ENCODE data around the gene CKMT2. TPM values are rescaled to one million over a fixed set of nuclear protein-coding genes. Genes with fewer than 3 reads are reported as not detected.

Gene CKMT2
- total and polyA plus RNA-seq, 2 of the 8 experiments (the other 6 are each of a cell fraction or from before 2014, with no cell fraction given): 2.4 to 5.0 TPM

DNA sequence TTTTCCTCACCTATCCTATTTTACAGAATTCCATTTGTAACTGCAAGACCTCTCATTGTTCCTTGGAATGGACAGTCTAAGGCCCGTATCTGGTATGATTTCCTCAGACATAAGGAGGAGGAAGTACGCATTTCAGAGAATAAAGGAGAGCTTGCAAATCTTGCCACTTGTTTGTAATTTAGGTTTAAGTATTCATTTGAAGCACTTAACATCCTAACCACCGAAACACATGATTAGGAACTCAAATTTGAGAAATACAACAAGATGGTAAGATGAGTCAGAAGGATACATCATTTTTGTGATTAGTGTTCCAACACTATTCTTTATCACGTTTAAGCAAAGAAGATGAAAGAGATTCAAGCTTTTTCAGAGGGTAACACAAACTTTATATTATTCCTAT lies 64.4 kb downstream of the CKMT2 start:
- Histone ChIP-seq H3K27me3 (replicated peaks in 1 of 4; ENCODE audit: control insufficient read depth in 3 of 4, extremely low read depth in 1 of 4, insufficient read depth in 3 of 4, low read length in 3 of 4) (no peaks in the 10 kb centered on the region), H4K91ac (replicated peaks; ENCODE audit: insufficient read length, low read length) (no peak overlapping the region), H3K4ac (replicated peaks; ENCODE audit: insufficient read length, low read depth, low read length) (no peak overlapping the region), H3K36me3 (ENCODE audit: control insufficient read depth in 2 of 4, insufficient read depth in 4 of 4, low read length in 3 of 4) (peaks cover 0 to 5% (median 0%) of the 10 kb centered on the region in 4 experiments; a peak in 1 of 8 replicates), H3K56ac (replicated peaks; ENCODE audit: insufficient read length, low read depth, low read length) (no peak overlapping the region), H2BK12ac (ENCODE audit: low read depth, low read length) (no peak overlapping the region), H3K4me2 (ENCODE audit: insufficient read depth in 1 of 2, low read depth in 2 of 2, low read length in 2 of 2) (no peak overlapping the region), H2AFZ (ENCODE audit: low read length) (no peak overlapping the region), H3K9me3 (ENCODE audit: insufficient read depth in 2 of 2, low read depth in 1 of 2, low read length in 1 of 2) (no peaks in the 10 kb centered on the region; a peak in 1 of 4 replicates), H4K5ac (ENCODE audit: insufficient read length, low read depth, low read length) (no peak overlapping the region), H3K23ac (ENCODE audit: insufficient read length) (no peak overlapping the region), H3K4me3 (ENCODE audit: extremely low read depth in 1 of 4, insufficient read depth in 2 of 4, low read depth in 3 of 4, low read length in 4 of 4) (no peak overlapping the region), H3K9ac (replicated peaks in 1 of 4; ENCODE audit: extremely low read depth in 1 of 4, low read depth in 3 of 4, low read length in 3 of 4) (no peak overlapping the region), H3K14ac (ENCODE audit: insufficient read length) (no peak overlapping the region), H3K4me1 (replicated peaks in 1 of 4; ENCODE audit: control insufficient read depth in 3 of 4, insufficient read depth in 4 of 4, low read length in 3 of 4) (peaks cover 0 to 8% (median 5%) of the 10 kb centered on the region in 4 experiments; a peak in 3 of 7 replicates), H2AK5ac (ENCODE audit: low read depth, low read length) (no peak overlapping the region), H2BK15ac (ENCODE audit: low read length) (no peak overlapping the region), H3K27ac (ENCODE audit: low read depth, low read length) (no peak overlapping the region), H3K79me1 (ENCODE audit: low read depth, low read length) (peaks cover 6% of the 10 kb centered on the region; the same call in 1 of the 2 replicates), H3K18ac (ENCODE audit: extremely low read depth, low read length) (no peak overlapping the region), H2BK5ac (ENCODE audit: low read depth, low read length) (no peak overlapping the region), H4K20me1 (replicated peaks in 1 of 2; ENCODE audit: control insufficient read depth in 1 of 2, insufficient read depth in 2 of 2, low read length in 2 of 2) (no peaks in the 10 kb centered on the region), H3K23me2 (ENCODE audit: low read depth, low read length) (peaks cover 3% of the 10 kb centered on the region; the same call in 1 of the 2 replicates), H4K8ac (ENCODE audit: extremely low read depth, insufficient read depth, low read length) (no peak overlapping the region), H2BK20ac (ENCODE audit: low read length) (no peak overlapping the region), H2BK120ac (replicated peaks; ENCODE audit: low read depth, low read length) (no peak overlapping the region), H3K79me2 (ENCODE audit: control insufficient read depth in 1 of 2, insufficient read depth in 2 of 2, low read length in 2 of 2) (peaks cover 4 to 65% of the 10 kb centered on the region in 2 experiments; a peak in 3 of 4 replicates)
- DNase-seq (ENCODE audit: low read depth in 1 of 2, low spot score in 2 of 2) (no peak), FAIRE-seq (no peak)
- POLR2A ChIA-PET (ENCODE audit: partially characterized antibody): no interaction called here
- CTCF ChIA-PET (ENCODE audit: partially characterized antibody): interaction anchor here (1.0 to 1.6 kb wide), 5 partner anchors 14 to 88 kb away, joined by 3 to 4 read pairs (median 4); no protein-coding TSS in a partner anchor
- WGBS, 2 experiments (ENCODE audit: extremely low coverage in 1 of 2, insufficient coverage in 1 of 2, insufficient read length in 1 of 2, insufficient replicate concordance in 2 of 2, low coverage in 1 of 2, low lambda C conversion rate in 2 of 2, missing lambda C conversion rate in 1 of 2): 88% methylated on average over 4 of the region's 4 CpGs; no CpG with 5 or more reads in 1 of the 2 experiments
- TF ChIP-seq HDAC2 (IDR thresholded peaks at IDR 0.05; ENCODE audit: borderline replicate concordance in 1 of 2, low read depth in 2 of 2, low read length in 2 of 2): no peak
- no peak for TF ChIP-seq BCL11A (IDR thresholded peaks at IDR 0.05; ENCODE audit: low read depth in 2 of 2, low read length in 2 of 2)
- no peak for TF ChIP-seq TCF12 (IDR thresholded peaks at IDR 0.05; ENCODE audit: low read depth, low read length)
- no peak for TF ChIP-seq FOSL1 (IDR thresholded peaks at IDR 0.05; ENCODE audit: insufficient read depth, low read depth, low read length)
- TF ChIP-seq CTBP2 (IDR thresholded peaks at IDR 0.05; ENCODE audit: borderline replicate concordance, insufficient read depth, insufficient read length, low read length): no peak
- no peak for TF ChIP-seq USF2 (IDR thresholded peaks at IDR 0.05; ENCODE audit: low read length)
- no peak for TF ChIP-seq TBP (IDR thresholded peaks at IDR 0.05; ENCODE audit: low read depth, low read length)
- no peak for TF ChIP-seq RFX5 (IDR thresholded peaks at IDR 0.05; ENCODE audit: borderline replicate concordance, low read depth, low read length)
- TF ChIP-seq NRF1 (IDR thresholded peaks at IDR 0.05; ENCODE audit: low read depth, low read length): no peak
- TF ChIP-seq CHD1 (IDR thresholded peaks at IDR 0.05; ENCODE audit: low read depth, low read length): no peak
- no peak for TF ChIP-seq RNF2 (IDR thresholded peaks at IDR 0.05; ENCODE audit: borderline replicate concordance, low read depth, low read length, missing control alignments, poor library complexity, severe bottlenecking)
- TF ChIP-seq POLR2A (IDR thresholded peaks at IDR 0.05; ENCODE audit: control extremely low read depth in 1 of 2, low read depth in 2 of 2, low read length in 2 of 2): no peak
- TF ChIP-seq SRF (IDR thresholded peaks at IDR 0.05; ENCODE audit: low read depth, low read length): no peak

All from H1 (cell line).